GM18909 (cell line): ENCODE measurements around the gene SPRED1.
"Not testable (repeated sequence)": the region's sequence is repeated elsewhere in the genome, so short reads cannot be mapped to it uniquely, and the experiment has no call there.

Experiments used
- ATAC-seq: cut with Tn5 transposase; IDR thresholded peaks from one replicate; pipeline ENCODE4 v1.9.1; 2021; ENCODE audit warnings: mild to moderate bottlenecking; ENCODE audit not compliant: unreplicated experiment, poor library complexity

SPRED1 gene

DNA sequence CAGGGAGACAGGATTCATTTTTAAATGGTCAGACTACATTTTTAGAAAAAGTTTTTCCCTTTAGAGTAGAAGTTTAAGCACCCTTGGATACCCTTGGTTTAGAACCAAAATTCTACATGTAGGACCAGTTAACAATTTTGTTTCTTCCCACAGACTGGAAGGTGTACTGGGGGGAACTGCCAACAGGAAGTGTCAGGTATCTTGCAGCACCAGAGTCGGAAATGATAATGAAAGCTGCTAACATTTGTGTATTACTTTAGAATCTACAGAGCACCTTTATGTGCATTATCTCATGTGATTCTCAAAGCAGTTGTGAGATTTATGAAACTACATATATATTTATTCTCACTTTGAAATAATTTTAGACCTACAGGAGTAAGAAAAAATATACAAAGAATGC, 21.5 kb downstream of the SPRED1 start:
- no peak for ATAC-seq

DNA sequence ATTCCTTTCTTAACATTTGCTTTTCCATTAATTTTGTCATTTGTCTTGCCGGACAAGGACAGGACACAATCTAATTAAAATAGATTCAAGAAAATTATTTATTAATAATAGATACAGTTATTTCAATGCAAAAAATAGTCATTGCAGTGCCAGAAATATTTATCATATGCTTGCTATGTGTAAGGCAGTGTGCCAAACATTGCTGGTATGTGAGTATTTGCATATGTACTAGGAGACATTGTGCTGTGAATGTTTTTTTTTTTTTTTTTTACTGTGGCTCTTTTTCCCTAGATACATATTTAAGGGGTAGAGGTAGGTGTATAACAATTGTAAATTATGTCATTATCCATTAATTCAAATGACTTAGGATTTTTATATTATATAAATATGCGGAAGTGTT, 23.3 kb downstream of the SPRED1 start:
- no peak for ATAC-seq

- ATAC-seq, result not testable (repeated sequence)
Measured at GRCh38 chr15:38277281-38277680, 24.6 kb downstream of the SPRED1 start.

GRCh38 chr15:38281031-38281430, 28.4 kb downstream of the SPRED1 start:
- no peak for ATAC-seq

- no peak for ATAC-seq
Measured at GRCh38 chr15:38283010-38283409, 30.4 kb downstream of the SPRED1 start.

DNA sequence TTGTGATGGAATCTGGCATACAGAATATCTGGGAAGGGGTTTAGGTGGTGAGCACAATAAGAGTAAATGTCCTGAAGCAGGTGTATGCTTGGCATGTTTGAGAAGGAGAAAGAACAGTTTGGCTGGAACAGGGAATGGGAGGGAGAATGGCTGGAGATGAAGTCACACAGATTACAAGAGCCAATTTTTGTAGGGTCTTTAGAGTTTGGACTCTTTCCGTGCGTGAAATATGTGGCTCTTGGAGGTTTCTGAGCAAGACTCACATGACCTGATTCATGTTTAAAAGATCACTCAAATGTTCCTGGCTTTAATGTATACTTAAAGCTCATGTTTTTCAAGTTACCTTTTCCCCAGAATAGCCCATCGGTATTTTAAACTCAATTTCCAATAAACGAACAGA, 32.8 kb downstream of the SPRED1 start:
- ATAC-seq, result no peak

- no peak for ATAC-seq
Measured at GRCh38 chr15:38294126-38294525, 41.5 kb downstream of the SPRED1 start.

DNA sequence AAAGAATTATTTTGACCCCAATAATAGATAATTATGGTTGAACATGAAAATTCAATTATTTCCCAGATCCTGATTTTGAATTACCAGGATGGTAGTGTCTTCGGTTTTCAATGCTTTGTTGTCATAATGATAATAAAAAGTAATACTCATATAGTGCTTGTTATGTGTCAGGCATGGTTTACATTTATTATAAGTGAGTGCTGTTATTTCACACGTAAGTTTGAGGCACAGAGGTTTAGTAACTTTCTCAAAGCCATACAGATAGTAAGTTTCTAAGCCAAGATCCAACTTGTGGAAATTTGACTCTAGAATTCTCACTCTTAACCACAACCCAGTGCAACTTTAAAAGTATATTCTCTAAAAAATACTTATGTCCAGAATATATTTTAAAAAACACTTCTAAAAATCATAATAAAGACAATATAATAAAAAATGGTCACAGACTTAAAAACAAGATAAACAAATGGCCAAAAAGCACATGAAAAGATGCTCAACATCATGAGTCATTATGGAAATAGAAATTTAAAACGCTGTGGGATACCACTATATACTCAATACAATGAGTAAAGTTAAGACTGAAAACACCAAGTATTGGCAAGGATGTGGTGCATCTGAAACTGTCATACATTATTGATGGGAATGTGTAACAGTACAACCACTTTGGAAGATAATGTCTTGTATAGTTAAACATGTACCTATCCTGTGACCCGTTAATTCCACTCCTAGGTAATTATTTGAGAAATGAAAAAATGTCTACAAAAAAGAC, 45.2 kb downstream of the SPRED1 start:
- peak; percentile 65 for ATAC-seq

GRCh38 chr15:38299216-38299615, 46.6 kb downstream of the SPRED1 start:
- ATAC-seq, result no peak

- ATAC-seq, result no peak
Measured at GRCh38 chr15:38300395-38300794, 47.8 kb downstream of the SPRED1 start.

DNA sequence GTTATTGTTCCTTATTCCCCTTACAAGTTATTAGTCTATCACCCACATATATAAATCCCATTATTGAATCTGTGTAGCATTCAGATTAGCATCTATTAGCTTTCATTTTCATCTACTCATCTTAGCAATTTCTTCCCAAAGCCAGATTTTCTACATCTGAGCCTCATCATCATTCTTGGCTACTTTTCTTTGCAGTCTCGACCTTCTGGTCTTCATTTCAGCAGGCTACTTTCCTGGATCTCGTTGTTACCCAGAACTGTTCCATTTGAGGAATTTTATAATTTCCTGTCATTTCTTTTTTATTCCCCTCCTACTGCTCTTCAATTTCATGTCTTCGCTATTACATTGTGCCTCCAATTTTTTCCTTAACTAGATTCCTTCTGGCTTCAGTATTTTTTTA, 51.8 kb downstream of the SPRED1 start:
- no peak for ATAC-seq

DNA sequence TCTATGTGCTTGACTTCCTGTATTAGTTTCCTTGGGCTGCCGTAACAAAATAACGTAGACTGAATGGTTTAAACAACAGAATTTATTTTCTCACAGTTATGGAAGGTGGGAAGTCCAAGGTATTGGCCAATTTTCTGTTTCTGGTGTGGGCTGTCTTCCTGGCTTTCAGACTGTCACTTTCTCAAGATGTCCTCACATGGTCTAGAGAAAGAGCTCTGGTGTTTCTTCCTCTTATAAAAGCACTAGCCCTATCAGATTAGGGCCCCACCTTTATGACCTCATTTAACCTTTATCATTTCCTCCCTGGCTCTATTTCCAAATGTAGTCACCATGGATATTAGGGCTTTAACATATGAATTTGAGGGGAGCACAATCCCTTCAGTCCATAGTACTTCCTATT, 54.6 kb downstream of the SPRED1 start:
- ATAC-seq, result no peak

- no peak for ATAC-seq
Measured at GRCh38 chr15:38307861-38308641, 55.4 kb downstream of the SPRED1 start.

GRCh38 chr15:38308797-38309196, 56.2 kb downstream of the SPRED1 start:
- ATAC-seq, result no peak

DNA sequence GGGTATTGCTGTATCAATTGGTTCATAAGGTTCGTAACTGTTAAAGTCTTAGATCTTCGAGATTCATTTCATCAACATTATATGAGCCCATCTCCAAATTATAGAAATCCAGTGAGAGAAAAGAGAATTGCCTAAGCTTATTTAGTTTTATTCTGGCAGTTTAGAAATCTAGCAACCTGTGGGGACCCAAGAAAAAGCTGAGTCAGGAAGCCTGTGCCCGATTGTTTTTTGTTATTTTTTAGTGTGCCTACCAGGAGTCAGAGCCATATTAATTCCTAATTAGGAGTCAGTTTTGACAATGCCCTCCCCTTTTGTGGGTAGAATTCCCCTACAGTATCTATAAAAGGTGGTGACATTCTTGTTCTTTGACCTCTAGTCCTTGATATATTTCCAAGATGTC, 59.6 kb downstream of the SPRED1 start:
- ATAC-seq, result no peak

- ATAC-seq, result no peak
Measured at GRCh38 chr15:38316311-38316710, 63.7 kb downstream of the SPRED1 start.

DNA sequence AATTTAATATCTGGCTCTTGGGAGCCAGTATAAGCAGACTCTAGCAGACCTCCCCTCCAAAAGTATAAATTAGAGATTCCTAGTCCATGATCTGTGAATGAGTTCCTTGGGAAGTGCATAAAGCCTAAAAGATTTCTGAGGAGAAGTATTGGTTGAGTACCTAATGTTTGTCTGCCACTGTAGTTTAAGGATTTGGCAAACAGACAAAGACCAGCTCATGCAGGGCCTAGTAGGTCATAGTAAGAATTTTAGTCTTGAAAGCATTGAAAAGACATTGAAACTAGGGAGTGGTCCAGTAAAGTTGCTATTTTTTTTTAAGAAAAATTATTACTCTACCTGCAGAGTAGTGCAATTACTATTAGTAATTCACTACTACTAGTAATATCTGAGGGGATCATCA, 67.5 kb downstream of the SPRED1 start:
- no peak for ATAC-seq

GRCh38 chr15:38320866-38321265, 68.2 kb downstream of the SPRED1 start:
- ATAC-seq, result no peak

GRCh38 chr15:38323895-38324294, 71.3 kb downstream of the SPRED1 start:
- ATAC-seq, result no peak

- ATAC-seq, result no peak
Measured at GRCh38 chr15:38324939-38325647, 72.5 kb downstream of the SPRED1 start.

DNA sequence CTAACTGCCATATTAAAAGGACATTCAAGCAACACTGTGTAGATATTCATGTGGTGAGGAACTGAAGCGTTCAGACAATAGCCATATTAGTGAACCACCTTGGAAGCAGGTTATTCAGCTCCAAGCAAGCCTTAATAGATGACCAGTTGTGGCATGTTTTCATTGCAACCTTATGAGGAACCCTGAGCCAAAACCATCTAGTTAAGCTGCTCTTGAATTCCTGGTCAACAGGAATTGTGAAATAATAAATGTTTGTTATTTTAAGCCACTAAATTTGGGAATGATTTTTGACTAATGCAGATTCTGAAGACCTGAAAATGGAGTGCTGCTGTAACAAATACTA, 73.0 kb downstream of the SPRED1 start:
- ATAC-seq, result no peak
